Right renal cortex interstitium (tissue), 3 donors: ENCODE measurements around the gene CADPS2. TPM values are rescaled to one million over a fixed set of nuclear protein-coding genes. Genes with fewer than 3 reads are reported as not detected.
"Not testable (repeated sequence)": the region's sequence is repeated elsewhere in the genome, so short reads cannot be mapped to it uniquely, and the experiment has no call there.

Source experiments
- DNase-seq, 3 donors: peaks; one replicate each; pipeline ENCODE4 v3.0.0-alpha.2; 2013; ENCODE audit warnings: low read depth in 3 of 3, low spot score in 2 of 3
- polyA plus RNA-seq, 3 donors: library from polyadenylated mRNA; unstranded; fragments of 120-200 nt; gene quantifications; one replicate each; pipeline ENCODE4 v1.2.1, GENCODE V29; 2013; ENCODE audit not compliant: insufficient read length in 3 of 3

CADPS2 gene
- polyA plus RNA-seq, 3 donors, result 47.2 to 69.8 (median 60.7) TPM

DNA sequence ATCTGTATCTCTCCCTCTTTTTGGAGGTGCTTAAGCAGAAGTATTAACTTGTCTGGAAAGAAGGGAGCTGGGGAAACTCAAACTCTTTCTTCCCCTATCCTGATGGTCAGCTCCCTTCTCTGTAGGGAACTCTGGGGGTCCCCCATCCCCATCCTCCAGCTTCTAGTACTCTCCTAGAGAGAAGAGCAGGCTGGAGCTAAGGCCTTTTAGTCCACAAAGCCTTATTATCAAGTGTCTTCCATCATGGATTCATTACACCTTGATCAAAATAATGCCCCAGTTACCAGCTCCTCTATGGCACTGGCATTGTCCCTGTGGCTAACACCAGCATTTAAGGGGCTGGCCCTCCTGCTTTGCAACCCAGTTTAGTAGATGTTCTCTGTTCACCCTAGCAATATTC, 35.7 kb downstream of the CADPS2 start:
- no peak for DNase-seq

DNA sequence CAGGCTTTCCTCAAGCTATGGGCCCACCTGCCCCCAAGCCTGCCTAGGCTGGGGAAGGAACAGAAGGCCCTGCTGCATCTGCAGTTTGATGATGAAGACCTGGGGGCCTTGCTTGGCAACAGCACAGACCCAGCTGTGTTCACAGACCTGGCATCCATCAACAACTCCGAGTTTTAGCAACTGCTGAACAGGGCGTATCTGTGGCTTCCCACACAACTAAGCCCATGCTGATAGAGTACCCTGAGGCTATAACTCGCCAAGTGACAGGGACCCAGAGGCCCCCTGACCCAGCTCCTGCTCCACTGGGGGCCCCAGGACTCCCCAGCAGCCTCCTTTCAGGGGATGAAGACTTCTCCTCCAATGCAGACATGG, 36.3 kb downstream of the CADPS2 start:
- no peak for DNase-seq

DNA sequence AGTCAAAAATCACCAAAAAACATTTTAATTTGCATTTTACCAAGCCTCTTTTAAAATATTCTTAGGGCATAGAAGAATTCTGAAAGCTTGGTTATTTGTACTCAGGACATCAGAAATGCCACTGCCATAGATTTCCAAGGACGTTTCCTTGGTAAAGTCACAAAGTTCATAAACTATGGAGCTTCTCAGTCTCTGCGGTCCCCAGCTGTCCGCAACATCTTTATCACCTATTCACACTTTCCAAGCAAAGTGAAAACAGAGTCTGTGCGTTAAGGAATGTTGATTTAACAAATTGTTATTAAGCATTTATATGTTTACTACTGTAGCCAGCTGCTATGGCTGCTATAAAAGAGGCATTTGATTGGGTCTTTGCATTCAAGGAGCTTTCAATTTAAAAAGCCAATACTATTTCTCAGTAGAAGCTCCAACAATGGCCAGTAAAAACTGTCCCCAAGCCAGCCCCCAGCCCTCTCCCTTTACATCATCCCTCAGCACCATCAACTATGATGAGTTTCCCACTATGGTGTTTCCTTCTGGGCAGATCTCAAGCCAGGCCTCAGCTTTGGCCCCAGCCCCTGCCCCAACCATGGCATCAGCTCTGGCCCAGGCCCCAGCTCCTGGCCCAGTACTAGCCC, 36.8 kb downstream of the CADPS2 start:
- no peak for DNase-seq

GRCh38 chr7:122847871-122848473, 38.3 kb downstream of the CADPS2 start:
- DNase-seq, result no peak

DNA sequence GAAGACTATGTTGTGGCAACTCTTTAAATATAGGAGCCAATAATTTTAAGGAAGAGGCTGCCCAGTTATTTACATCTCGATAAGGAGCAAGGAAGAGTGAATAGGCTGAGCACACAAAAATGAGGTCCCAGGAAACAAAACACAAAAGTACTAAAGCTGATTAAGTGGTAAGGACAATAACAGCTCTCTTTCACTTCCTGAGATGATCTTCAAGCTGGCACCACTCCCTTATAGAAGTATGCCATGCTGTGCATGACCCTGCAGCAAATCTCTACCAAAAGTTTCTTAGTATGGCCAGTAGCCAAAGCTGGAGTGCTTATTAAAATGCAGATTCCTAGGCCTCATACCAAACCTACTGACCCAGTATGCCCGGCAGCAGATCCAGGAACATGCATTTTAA, 39.7 kb downstream of the CADPS2 start:
- DNase-seq, result no peak

DNA sequence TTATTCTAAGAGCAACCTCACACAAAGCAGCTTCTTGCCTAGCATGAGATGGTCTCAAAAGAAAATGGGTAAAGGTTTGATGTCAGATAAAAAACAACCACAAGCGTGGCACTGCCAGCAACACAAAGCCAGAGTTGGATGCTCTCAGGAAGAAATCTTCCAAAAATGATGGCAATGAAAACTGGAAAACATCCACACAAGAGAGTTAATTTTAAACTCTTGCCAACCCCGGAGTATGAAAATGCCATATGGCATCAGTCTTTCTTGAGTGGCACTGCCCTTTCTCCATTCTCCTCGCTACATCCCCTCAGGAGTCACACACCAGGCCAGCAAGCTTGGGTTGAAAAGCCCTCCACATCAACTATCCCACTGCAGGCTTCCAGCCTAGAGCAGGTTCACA, 41.0 kb downstream of the CADPS2 start:
- DNase-seq, result no peak

GRCh38 chr7:122844191-122844988, 41.9 kb downstream of the CADPS2 start:
- DNase-seq, result no peak

- no peak for DNase-seq
Measured at GRCh38 chr7:122842971-122843370, 43.3 kb downstream of the CADPS2 start.

GRCh38 chr7:122836286-122836685, 50.0 kb downstream of the CADPS2 start:
- not testable (repeated sequence) for DNase-seq

DNA sequence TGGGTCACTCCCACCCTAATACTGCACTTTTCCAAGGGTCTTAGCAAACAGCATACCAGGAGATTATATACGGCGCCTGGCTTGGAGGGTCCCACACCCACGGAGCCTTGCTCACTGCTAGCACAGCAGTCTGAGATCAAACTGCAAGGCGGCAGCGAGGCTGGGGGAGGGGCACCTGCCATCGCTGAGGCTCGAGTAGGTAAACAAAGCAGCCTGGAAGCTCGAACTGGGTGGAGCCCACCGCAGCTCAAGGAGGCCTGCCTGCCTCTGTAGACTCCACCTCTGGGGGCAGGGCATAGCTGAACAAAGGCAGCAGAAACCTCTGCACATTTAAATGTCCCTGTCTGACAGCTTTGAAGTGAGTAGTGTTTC, 51.7 kb downstream of the CADPS2 start:
- not testable (repeated sequence) for DNase-seq

- no peak for DNase-seq
Measured at GRCh38 chr7:122833888-122834570, 52.2 kb downstream of the CADPS2 start.

GRCh38 chr7:122831436-122831835, 54.8 kb downstream of the CADPS2 start:
- DNase-seq, result no peak

DNA sequence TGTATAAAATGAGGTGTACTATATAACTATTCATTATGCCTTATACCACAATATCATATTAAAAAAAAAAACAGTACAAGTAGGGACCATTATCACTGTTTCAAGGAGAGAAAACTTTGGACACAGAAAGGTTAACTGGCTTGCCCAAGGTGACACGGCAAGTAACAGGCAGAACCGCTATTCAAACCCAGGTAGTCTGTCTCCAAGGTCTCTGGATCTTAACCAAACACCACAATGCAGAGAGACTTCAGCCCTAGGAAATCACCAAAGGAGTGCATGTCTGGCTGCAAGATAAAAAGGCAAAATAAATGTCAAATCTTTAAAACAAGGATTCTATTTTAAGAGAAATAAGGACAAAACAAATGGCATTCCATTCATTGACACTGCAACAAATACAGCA, 56.3 kb downstream of the CADPS2 start:
- no peak for DNase-seq

DNA sequence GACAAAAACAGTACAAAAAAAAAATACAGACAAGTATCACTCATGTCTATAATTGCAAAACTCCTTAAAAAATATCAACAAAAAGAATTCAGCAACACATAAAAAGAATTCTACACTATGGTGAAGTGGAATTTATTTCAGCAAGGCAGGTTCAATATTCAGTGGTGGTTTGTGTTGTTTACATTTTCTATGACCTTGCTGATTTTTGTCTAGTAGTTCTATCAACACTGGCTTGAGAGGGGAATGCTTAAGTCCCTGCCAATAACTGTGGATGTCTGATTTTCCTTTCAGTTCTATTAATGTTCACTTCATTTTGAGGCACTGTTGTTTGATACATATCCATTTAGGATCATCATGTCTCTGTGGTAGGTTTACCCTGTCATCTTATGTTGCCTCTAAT, 58.5 kb downstream of the CADPS2 start:
- DNase-seq, result no peak

DNA sequence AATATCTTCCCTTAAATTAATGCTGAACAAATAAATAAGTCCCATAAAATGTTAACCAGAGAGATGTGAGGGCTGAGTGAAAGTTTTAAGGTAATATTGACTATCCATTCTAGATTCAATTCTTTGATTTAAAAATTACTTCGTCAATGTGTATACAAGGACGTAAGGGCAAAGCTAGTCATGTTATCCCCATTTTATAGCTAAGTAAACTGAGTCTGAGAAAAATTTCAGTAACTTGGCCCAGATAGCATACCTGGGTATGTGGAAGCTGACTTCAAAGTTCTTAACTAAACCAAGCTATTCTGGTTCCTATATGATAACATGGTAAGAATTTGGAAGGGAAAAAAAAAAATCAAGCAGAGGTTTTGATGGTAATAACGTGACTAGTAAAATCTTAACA, 72.4 kb downstream of the CADPS2 start:
- no peak for DNase-seq

- DNase-seq, result no peak
Measured at GRCh38 chr7:122803851-122804250, 82.4 kb downstream of the CADPS2 start.

DNA sequence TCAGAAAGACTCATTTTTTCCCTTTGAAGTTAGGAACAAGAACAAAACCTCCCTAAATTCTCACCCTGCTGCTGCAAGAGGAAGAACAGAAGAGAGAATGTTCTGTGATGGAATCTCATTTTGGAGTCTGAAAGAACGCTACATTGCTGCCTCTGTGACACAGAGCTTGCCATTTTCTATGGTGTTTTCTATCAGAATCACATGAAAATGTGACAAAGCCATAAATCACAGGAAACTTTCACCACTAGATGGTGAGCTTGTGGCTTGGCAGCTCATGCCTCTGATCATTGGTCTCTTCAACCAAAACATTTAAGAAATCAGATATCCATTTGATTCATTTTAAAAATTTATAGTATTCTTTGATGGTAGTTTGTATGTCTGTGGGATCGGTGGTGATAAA, 82.9 kb downstream of the CADPS2 start:
- DNase-seq, result no peak

GRCh38 chr7:122802301-122802751, 83.9 kb downstream of the CADPS2 start:
- no peak for DNase-seq

GRCh38 chr7:122791959-122792545, 94.2 kb downstream of the CADPS2 start:
- DNase-seq, result no peak

DNA sequence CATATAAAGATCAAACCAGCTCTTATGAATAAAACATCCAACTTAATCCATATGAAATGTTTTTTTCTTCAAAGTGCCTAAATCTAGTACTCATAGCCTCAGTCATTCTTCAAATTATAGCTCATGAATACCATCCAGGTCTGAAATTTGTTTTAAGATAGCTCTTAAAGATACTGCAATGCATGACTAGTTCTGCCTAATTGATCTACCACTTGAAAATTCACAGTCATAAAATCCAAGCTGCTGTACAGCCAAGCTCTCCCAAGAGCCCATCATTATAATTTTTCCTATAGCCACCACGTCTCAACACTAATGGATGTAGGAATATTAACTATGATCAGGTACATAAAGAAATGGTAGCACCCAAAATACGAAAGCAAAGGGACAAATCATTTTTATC, 95.7 kb downstream of the CADPS2 start:
- no peak for DNase-seq

DNA sequence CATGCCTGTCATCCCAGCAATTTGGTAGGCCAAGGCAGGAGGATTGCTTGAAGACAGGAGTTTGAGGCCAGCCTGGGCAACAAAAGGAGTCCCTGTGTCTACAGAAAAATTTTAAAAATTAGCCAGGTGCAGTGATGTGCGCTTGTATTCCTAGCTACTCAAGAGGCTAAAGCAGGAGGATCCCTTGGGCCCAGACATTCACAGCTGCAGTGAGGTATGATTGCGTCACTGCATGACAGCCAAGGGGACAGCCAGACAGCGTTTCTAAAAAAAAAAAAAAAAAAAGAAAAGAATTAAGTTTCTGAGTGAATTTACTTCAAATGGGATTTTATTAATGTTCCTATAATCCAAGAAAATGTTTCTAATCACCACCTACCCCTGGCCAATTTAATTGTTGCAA, 96.1 kb downstream of the CADPS2 start:
- DNase-seq, result no peak
